Thymus (tissue), 11 donors: ENCODE data around the gene PTPRA. TPM values are rescaled to one million over a fixed set of nuclear protein-coding genes. Genes with fewer than 3 reads are reported as not detected.

Experiments used
- DNase-seq, 9 donors: peaks; one replicate each; pipeline ENCODE4 v3.0.0-alpha.2; 2013; ENCODE audit warnings: low spot score in 9 of 9, low read depth in 6 of 9, missing footprints in 1 of 9
- H3K27ac ChIP-seq, 2 donors: one replicate each; pipeline ENCODE4 v1.5.1; 2013; ENCODE audit warnings: control low read depth in 1 of 2, low read depth in 1 of 2, low read length in 1 of 2, mild to moderate bottlenecking in 1 of 2, moderate library complexity in 1 of 2
- H3K27me3 ChIP-seq, 2 donors: one replicate each; pipeline ENCODE4 v1.5.1; 2013; ENCODE audit warnings: low read length in 1 of 2; ENCODE audit not compliant: control insufficient read depth in 2 of 2, insufficient read depth in 1 of 2
- H3K36me3 ChIP-seq, 2 donors: one replicate each; pipeline ENCODE4 v1.5.1; 2013; ENCODE audit warnings: low read length in 1 of 2, mild to moderate bottlenecking in 1 of 2, moderate library complexity in 1 of 2; ENCODE audit not compliant: control insufficient read depth in 2 of 2, insufficient read depth in 2 of 2
- H3K4me1 ChIP-seq, 2 donors: one replicate each; pipeline ENCODE4 v1.5.1; 2013; ENCODE audit warnings: low read length in 2 of 2; ENCODE audit not compliant: control insufficient read depth in 2 of 2, insufficient read depth in 2 of 2
- H3K4me3 ChIP-seq, 2 donors: one replicate each; pipeline ENCODE4 v1.5.1; 2013; ENCODE audit warnings: low read length in 2 of 2, control low read depth in 1 of 2, mild to moderate bottlenecking in 1 of 2
- H3K9me3 ChIP-seq, 2 donors: one replicate each; pipeline ENCODE4 v1.5.1; 2013; ENCODE audit warnings: low read length in 1 of 2, mild to moderate bottlenecking in 1 of 2; ENCODE audit not compliant: control insufficient read depth in 2 of 2, insufficient read depth in 1 of 2
- WGBS: extraction: QIAGEN DNeasy Blood & Tissue Kit; methylation state at CpG from one replicate; pipeline ENCODE4 v1.1.7; 2013; 5-methylcytosine and 5-hydroxymethylcytosine counted together
- polyA plus RNA-seq: library from polyadenylated mRNA; stranded (reverse); fragments of 200-250 nt; gene quantifications from one replicate; pipeline ENCODE4 v1.2.3, GENCODE V29; 2013
- total RNA-seq: library from RNA; stranded (reverse); fragments of 120-200 nt; gene quantifications from one replicate; pipeline ENCODE4 v1.2.4, GENCODE V29; 2013
- donor health status: healthy.

Gene PTPRA
- total and polyA plus RNA-seq, 2 donors, result 35.5 to 55.0 TPM

GRCh38 chr20:2984956-2985661 lies 111.8 kb downstream of the PTPRA start:
- H3K36me3 ChIP-seq, result peaks cover 41 to 54% of the 10 kb centered on the region in 2 donors
- 96% methylated on average over 6 of the region's 6 CpGs for WGBS
- no peaks in the 10 kb centered on the region for H3K9me3 ChIP-seq
- DNase-seq, result no peak
- no peak overlapping the region for H3K4me3 ChIP-seq
- H3K4me1 ChIP-seq, result no peaks in the 10 kb centered on the region
- no peak overlapping the region for H3K27ac ChIP-seq
- no peaks in the 10 kb centered on the region for H3K27me3 ChIP-seq

GRCh38 chr20:2986466-2986865 lies 113.2 kb downstream of the PTPRA start:
- Histone ChIP-seq H3K4me3 (no peak overlapping the region), H3K27ac (no peak overlapping the region), H3K9me3 (no peaks in the 10 kb centered on the region), H3K4me1 (no peaks in the 10 kb centered on the region), H3K36me3 (peaks cover 48 to 67% of the 10 kb centered on the region in 2 donors), H3K27me3 (no peaks in the 10 kb centered on the region)
- 94% methylated on average over 2 of the region's 2 CpGs for WGBS
- DNase-seq, result no peak

GRCh38 chr20:2987861-2988260 lies 114.6 kb downstream of the PTPRA start:
- DNase-seq, result no peak
- 96% methylated on average over 5 of the region's 5 CpGs for WGBS
- no peak overlapping the region for H3K27ac ChIP-seq
- no peaks in the 10 kb centered on the region for H3K9me3 ChIP-seq
- peaks cover 55 to 75% of the 10 kb centered on the region in 2 donors for H3K36me3 ChIP-seq
- H3K27me3 ChIP-seq, result no peaks in the 10 kb centered on the region
- H3K4me1 ChIP-seq, result no peaks in the 10 kb centered on the region
- H3K4me3 ChIP-seq, result no peak overlapping the region

- H3K9me3 ChIP-seq, result no peaks in the 10 kb centered on the region
- peaks cover 60 to 79% of the 10 kb centered on the region in 2 donors for H3K36me3 ChIP-seq
- WGBS, result 97% methylated on average over 5 of the region's 5 CpGs
- no peaks in the 10 kb centered on the region for H3K4me1 ChIP-seq
- H3K27ac ChIP-seq, result no peak overlapping the region
- no peak overlapping the region for H3K4me3 ChIP-seq
- H3K27me3 ChIP-seq, result no peaks in the 10 kb centered on the region
- DNase-seq, result no peak
These were observed 118.3 kb downstream of the PTPRA start for GRCh38 chr20:2991532-2991931.

- DNase-seq, result no peak
- WGBS, result 95% methylated on average over 2 of the region's 2 CpGs
- H3K4me3 ChIP-seq, result no peak overlapping the region
- H3K36me3 ChIP-seq, result peaks cover 48 to 63% of the 10 kb centered on the region in 2 donors
- H3K27me3 ChIP-seq, result no peaks in the 10 kb centered on the region
- no peaks in the 10 kb centered on the region for H3K4me1 ChIP-seq
- H3K27ac ChIP-seq, result no peak overlapping the region
- no peaks in the 10 kb centered on the region for H3K9me3 ChIP-seq
These were observed 120.0 kb downstream of the PTPRA start for GRCh38 chr20:2993250-2993649.

GRCh38 chr20:2995796-2996195 lies 122.5 kb downstream of the PTPRA start:
- Histone ChIP-seq H3K36me3 (peaks cover 26 to 44% of the 10 kb centered on the region in 2 donors), H3K27ac (no peak overlapping the region), H3K4me3 (no peak overlapping the region), H3K4me1 (no peaks in the 10 kb centered on the region), H3K9me3 (no peaks in the 10 kb centered on the region), H3K27me3 (no peaks in the 10 kb centered on the region)
- 97% methylated on average over 2 of the region's 2 CpGs for WGBS
- DNase-seq, result no peak

GRCh38 chr20:2998728-2999127 lies 125.4 kb downstream of the PTPRA start:
- no peaks in the 10 kb centered on the region for H3K4me1 ChIP-seq
- H3K27me3 ChIP-seq, result no peaks in the 10 kb centered on the region
- peaks cover 15 to 21% of the 10 kb centered on the region in 2 donors for H3K36me3 ChIP-seq
- H3K9me3 ChIP-seq, result no peaks in the 10 kb centered on the region
- H3K27ac ChIP-seq, result no peak overlapping the region
- DNase-seq, result no peak
- H3K4me3 ChIP-seq, result no peak overlapping the region

GRCh38 chr20:3000852-3001523 lies 127.7 kb downstream of the PTPRA start:
- 60% methylated on average over 7 of the region's 7 CpGs for WGBS

GRCh38 chr20:3003416-3003815 lies 130.1 kb downstream of the PTPRA start:
- no peak for DNase-seq
- H3K27ac ChIP-seq, result no peak overlapping the region
- H3K4me1 ChIP-seq, result no peaks in the 10 kb centered on the region
- peaks cover 31 to 37% of the 10 kb centered on the region in 2 donors for H3K36me3 ChIP-seq
- H3K4me3 ChIP-seq, result no peak overlapping the region
- no peaks in the 10 kb centered on the region for H3K9me3 ChIP-seq
- H3K27me3 ChIP-seq, result no peaks in the 10 kb centered on the region
- 98% methylated on average over 2 of the region's 2 CpGs for WGBS

More at GRCh38 chr20:3000852-3001523, 127.7 kb downstream of the PTPRA start:
- no peak overlapping the region for H3K4me3 ChIP-seq
- no peaks in the 10 kb centered on the region for H3K9me3 ChIP-seq
- peaks cover 14 to 24% of the 10 kb centered on the region in 2 donors for H3K36me3 ChIP-seq
- H3K27me3 ChIP-seq, result no peaks in the 10 kb centered on the region
- no peak overlapping the region for H3K27ac ChIP-seq
- peak in 8 of 9 donors; percentile 9 to 82 (median 52) for DNase-seq
- no peaks in the 10 kb centered on the region for H3K4me1 ChIP-seq
